Measurements from ENCODE around the gene DPYD.
"Not testable (repeated sequence)": the region's sequence is repeated elsewhere in the genome, so short reads cannot be mapped to it uniquely, and the experiment has no call there.

The DPYD gene

DNA sequence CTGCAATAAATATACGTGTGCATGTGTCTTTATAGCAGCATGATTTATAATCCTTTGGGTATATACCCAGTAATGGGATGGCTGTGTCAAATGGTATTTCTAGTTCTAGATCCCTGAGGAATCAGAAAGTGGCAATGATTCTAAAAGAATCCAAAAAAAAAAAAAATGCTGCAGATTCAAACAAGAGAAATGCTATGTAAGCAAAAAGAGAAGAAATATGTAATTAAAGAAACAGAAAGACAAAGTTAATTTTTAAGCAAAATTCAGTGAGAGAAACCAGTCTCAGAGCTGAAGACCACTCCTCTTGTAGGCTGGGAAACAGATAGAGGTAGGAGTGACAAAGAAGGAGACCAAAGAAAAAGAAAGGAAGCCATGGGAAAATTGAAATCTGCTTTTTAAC is 571.0 kb downstream of the DPYD start:
- DNase-seq: not testable (repeated sequence)

GRCh38 chr1:97348599-97349265 is 572.1 kb downstream of the DPYD start:
- no peak for DNase-seq

GRCh38 chr1:97340951-97341350 is 579.9 kb downstream of the DPYD start:
- DNase-seq: no peak

GRCh38 chr1:97338347-97338746 is 582.5 kb downstream of the DPYD start:
- no peak for DNase-seq

DNA sequence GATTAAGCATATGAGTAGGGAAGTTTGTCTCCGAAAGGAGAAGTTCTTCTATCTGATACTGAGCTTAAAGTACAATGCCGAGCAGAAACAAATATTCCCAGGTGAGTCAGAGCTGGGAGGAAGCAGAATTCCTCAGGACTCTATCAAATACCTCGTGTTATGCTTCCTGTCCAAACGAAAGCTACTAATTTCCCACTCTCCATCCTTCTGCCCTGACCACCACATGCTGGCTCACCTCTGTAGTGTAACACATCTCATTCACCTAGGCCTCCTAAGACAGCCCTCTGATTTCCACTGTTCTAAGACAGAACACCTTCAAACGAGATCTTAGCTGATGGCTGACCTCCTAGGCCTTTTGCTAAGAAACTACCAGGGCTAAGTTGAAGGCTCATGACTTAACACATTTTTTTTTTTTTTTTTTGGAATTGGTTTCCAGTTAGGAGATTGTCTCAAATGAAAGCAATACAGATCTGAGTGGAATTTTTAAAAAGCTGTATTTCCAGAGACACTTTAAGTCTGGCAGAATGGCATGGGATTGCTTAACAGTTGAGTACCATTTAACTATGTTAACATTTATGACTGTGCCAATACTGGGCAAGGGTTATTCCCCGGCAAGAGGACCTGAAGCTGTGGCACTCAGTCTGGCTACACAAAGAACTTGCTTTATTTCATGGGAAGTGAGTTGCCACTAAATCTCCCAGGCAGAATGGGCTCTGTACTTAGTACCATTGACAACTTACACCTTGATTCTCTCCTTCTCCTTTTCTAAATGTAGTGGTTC is 583.4 kb downstream of the DPYD start:
- no peak for DNase-seq

DNA sequence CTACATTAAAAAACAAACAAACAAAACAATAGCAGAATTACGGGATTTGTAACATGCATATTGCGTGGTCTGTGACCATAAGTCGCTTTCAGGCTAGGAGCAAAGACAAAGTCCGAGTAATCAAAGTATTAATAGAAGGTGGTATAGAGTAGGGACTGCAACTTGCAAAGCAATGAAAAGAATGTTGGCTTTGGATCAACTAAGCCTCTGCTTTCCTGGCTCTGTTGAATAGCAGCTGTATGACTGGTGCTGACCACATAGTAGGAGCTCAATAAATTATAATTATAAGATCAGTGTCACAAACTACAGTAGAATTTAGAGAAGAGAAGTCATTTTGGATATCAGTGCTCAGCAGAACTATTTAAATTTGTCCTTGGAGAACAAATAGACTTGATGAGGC is 586.4 kb downstream of the DPYD start:
- no peak for DNase-seq

- no peak for DNase-seq
Measured at GRCh38 chr1:97332716-97333115, 588.1 kb downstream of the DPYD start.

GRCh38 chr1:97331165-97331564 is 589.7 kb downstream of the DPYD start:
- DNase-seq: no peak

GRCh38 chr1:97314685-97315084 is 606.1 kb downstream of the DPYD start:
- DNase-seq: no peak

DNA sequence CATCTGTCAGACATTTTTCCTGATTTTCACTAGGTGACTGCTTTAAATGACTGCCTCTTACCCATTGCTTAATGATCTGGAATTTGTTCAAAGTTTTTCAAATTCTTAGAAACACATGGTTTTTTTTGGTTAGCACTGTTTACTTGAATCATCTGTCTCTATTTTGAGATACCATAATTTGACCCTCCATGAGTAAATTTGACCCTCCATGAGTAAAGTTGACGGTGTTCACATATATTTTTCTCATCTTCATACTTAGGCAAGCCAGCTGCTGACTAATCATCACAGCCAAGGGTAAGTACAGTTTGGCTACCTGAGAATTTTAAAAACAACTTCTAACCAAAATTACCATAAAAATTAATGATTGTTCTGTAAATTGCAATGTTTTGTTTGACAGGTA is 612.7 kb downstream of the DPYD start:
- no peak for DNase-seq

- DNase-seq: no peak
Measured at GRCh38 chr1:97307568-97307967, 613.3 kb downstream of the DPYD start.

GRCh38 chr1:97307151-97307550 is 613.7 kb downstream of the DPYD start:
- no peak for DNase-seq

DNA sequence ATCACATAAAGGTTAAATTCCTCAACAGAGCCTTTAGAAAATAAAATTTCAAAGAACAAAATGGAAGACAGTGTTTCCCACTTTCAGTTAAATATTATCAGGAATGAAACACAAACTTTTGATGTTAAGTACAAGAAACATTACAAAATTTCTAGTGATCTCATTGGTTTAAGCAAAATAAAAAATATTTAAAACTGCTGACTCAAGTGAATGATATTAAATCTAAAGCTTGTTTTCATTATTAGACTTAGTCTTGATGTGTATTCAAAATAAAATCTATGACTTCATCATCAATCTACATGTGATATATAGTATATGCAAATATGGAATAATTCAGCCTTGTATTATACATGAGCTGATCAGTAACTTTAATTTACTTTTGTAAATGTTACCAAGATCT is 614.3 kb downstream of the DPYD start:
- no peak for DNase-seq

DNA sequence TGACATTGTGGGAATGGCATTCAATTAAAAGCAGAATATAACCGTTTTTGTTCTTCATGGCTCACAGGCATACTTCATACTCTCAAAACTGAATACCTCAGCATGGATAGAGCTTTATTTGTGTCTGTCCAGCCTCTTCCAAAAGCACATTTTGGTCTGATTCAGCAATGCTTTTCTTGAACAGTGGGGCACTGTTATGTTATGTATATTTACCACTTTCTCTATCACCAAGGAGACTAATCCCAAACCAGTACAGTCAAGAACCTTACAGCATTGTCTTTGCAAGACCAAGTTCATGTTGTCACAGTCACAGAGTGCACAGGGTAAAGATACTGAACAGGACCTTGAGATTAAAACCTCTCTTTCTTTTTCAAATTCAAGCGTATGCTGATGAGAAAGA is 616.5 kb downstream of the DPYD start:
- DNase-seq: no peak

DNA sequence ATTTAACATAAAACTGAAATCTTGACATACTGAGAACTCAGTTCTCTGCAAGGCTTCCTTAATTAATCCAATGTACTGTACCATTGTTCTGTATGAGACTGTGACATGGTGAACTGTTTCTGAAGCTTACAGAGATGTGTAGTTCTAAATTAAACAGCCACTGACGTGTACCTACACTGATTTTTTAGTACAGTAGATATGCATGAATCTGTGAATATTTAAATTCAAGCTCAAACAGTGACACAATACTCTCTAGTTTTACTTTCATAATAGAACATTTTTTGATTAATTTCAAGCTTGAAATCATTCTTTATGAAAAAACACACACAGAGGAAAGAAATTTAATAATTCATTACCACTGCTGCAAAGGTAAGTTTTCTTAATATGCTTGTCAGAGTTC is 621.9 kb downstream of the DPYD start:
- DNase-seq: no peak

DNA sequence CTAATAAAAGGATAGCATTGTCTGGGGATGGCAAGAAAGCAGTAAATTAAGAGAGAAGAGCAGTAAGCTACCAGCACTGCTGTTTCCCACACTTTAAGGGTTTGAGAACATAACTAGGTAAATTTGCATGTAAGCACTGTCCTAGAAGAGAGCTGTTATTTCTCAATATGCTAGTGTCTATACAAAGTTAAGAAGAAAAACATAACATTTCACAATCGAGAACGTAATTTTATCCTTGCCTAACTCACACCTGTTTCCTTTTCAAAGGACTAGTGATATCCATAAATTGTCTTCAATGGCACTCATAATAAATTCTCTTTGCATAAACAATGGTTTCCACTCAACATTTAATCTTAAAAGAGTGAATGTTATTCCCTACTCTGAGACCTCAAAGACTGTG is 623.2 kb downstream of the DPYD start:
- no peak for DNase-seq

DNA sequence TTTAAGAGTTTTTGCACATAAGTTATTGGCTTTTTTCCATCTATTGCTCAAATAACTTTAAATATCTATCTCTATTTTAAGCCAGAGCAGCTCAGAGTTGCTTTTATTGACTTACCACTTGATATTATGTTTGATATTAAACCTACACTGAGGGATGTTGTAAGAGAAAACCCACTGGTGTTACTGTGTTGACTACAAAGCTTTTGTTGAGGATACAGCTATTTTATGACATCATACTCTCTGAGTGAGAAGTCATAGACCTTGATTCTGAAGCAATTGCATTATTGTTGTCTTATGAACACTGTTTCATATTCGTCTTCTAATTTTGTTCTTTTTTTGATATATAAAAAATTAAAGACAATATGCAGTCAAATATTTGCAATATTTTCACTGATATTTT is 638.9 kb downstream of the DPYD start:
- no peak for DNase-seq

DNA sequence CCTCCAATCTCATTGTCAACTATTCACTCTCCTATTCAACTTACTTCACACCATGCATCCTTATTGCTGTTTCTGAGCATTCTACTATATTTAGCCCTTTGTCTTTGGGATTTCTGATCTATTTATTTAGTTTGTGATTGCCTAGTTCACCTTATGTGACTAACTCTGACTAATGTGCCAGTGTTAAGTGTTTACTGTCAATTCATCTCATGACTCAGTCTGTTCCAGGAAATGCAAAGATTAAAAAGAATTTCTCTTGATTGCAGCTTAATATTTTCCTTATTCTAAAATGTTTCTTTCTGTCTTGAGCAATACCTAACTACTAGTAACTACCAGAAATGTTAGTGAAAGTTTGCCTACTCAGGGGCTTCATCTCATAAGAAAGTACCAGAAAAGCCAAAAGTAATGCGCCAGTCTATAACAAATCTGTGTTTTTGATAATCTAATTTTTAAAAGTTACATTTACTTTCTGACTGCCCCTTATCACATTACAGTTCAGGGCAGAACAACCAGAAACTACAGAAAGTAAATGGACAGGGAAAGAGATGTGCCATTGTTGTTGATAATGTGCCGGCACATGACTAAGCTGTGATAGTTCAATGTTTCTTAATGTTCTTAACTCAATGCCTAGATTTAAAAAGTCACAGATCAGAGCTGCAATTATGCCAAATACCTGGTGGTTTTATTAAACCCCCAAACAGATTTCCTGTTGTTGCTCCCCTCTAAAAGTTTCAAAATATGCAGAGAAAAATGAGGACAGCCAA is 642.8 kb downstream of the DPYD start:
- no peak for DNase-seq

DNA sequence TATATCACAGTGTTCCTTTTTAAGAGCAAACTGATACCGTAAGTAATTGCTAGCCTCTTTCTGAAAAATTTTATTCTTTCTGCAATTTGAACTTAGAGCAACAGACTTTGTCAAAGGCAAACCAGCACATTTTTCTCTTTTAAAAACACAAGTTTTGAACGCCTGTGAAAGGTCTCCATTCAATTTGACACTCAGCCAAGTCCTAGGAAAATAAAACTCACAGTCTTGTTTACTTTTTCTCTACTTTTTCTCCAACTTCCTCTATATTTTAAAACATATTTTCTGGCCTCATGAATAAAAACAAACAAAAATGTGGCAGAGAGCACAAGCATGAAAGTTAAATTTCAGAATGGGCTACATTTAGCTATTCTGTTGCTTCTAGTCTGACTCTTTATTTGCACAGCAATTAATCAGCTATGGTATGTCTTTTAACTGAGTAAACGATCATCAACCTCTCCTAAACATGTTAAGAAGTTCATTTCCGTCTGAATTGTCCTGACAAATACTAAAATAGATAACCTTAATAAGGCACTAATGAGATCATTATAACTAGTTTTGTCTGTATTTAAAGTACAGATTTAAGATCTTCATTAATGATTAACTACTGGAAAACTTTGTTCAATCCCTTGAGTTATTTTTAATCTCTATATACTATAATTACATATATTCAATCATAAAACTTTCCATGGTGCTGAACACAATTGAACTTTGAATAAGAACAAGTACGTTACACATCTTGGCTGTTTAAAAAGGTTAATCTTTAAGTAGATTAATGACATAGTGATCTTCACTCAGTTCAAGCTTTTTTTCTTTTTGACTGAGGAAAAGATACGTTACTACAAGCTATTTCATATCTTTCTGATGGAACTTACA is 648.7 kb downstream of the DPYD start:
- DNase-seq: no peak

- no peak for DNase-seq
Measured at GRCh38 chr1:97270508-97271307, 650.1 kb downstream of the DPYD start.

- DNase-seq: no peak
Measured at GRCh38 chr1:97265630-97266029, 655.2 kb downstream of the DPYD start.

- DNase-seq: no peak
Measured at GRCh38 chr1:97262842-97263241, 658.0 kb downstream of the DPYD start.
